ENCODE results near the gene AP5B1. TPM values are rescaled to one million over a fixed set of nuclear protein-coding genes. Genes with fewer than 3 reads are reported as not detected.

The AP5B1 gene
- polyA plus RNA-seq, 1 experiment, result 2.6 TPM

GRCh38 chr11:65785319-65786007 lies 4.7 kb upstream of the AP5B1 start:
- Histone ChIP-seq H3K27ac (ENCODE audit: low read depth, low read length) (no peak overlapping the region), H3K27me3 (ENCODE audit: control insufficient read depth, insufficient read depth, low read length) (peaks cover 61% of the 10 kb centered on the region), H3K9me3 (ENCODE audit: control insufficient read depth, insufficient read depth, low read length) (no peaks in the 10 kb centered on the region; the same call in 1 of the 2 replicates), H3K4me3 (ENCODE audit: low read depth, low read length) (no peak overlapping the region)
- CTCF ChIA-PET, result no interaction called here
- TF ChIP-seq CTCF (IDR thresholded peaks at IDR 0.05; ENCODE audit: low read depth, low read length), result no peak
- no peak for DNase-seq (ENCODE audit: low read depth, low spot score)
- POLR2A ChIA-PET, result interaction anchor here (0.6 kb wide), 1 partner anchor 62 kb away, joined by 3 read pairs; no protein-coding TSS in a partner anchor

- POLR2A ChIA-PET, result no interaction called here
- H3K4me3 ChIP-seq (ENCODE audit: low read depth, low read length), result no peak overlapping the region
- CTCF ChIA-PET, result interaction anchor here (0.9 to 1.7 kb wide), 4 partner anchors 12 to 72 kb away, joined by 3 to 4 read pairs (median 4); no protein-coding TSS in a partner anchor
- peaks cover 38% of the 10 kb centered on the region for H3K27me3 ChIP-seq (ENCODE audit: control insufficient read depth, insufficient read depth, low read length)
- H3K27ac ChIP-seq (ENCODE audit: low read depth, low read length), result no peak overlapping the region
- H3K9me3 ChIP-seq (ENCODE audit: control insufficient read depth, insufficient read depth, low read length), result peaks cover 4% of the 10 kb centered on the region; the same call in 1 of the 2 replicates
- no peak for TF ChIP-seq CTCF (IDR thresholded peaks at IDR 0.05; ENCODE audit: low read depth, low read length)
- DNase-seq (ENCODE audit: low read depth, low spot score), result no peak
Observed at GRCh38 chr11:65782816-65783228, 2.0 kb upstream of the AP5B1 start.

- H3K9me3 ChIP-seq (ENCODE audit: control insufficient read depth, insufficient read depth, low read length), result peaks cover 4% of the 10 kb centered on the region; the same call in 1 of the 2 replicates
- ChIA-PET POLR2A (no interaction called here), CTCF (interaction anchor here (1.1 to 4.0 kb wide), 3 partner anchors 12 to 35 kb away, joined by 3 to 29 read pairs (median 4); no protein-coding TSS in a partner anchor)
- peaks cover 34% of the 10 kb centered on the region for H3K27me3 ChIP-seq (ENCODE audit: control insufficient read depth, insufficient read depth, low read length)
- no peak for TF ChIP-seq CTCF (IDR thresholded peaks at IDR 0.05; ENCODE audit: low read depth, low read length)
- H3K27ac ChIP-seq (ENCODE audit: low read depth, low read length), result no peak overlapping the region
- DNase-seq (ENCODE audit: low read depth, low spot score), result no peak
- H3K4me3 ChIP-seq (ENCODE audit: low read depth, low read length), result no peak overlapping the region
Observed at GRCh38 chr11:65781962-65782815, 1.4 kb upstream of the AP5B1 start.

- ChIA-PET CTCF (interaction anchor here (1.3 to 4.0 kb wide), 6 partner anchors 11 to 70 kb away, joined by 3 to 29 read pairs (median 12); partner anchors contain the start of gene KAT5), POLR2A (interaction anchor here (1.8 kb wide), 1 partner anchor 69 kb away, joined by 6 read pairs; the partner anchor contains the start of gene KAT5)
- peaks cover 27% of the 10 kb centered on the region for H3K27me3 ChIP-seq (ENCODE audit: control insufficient read depth, insufficient read depth, low read length)
- TF ChIP-seq CTCF (IDR thresholded peaks at IDR 0.05; ENCODE audit: low read depth, low read length), result no peak
- H3K27ac ChIP-seq (ENCODE audit: low read depth, low read length), result no peak overlapping the region
- no peak for DNase-seq (ENCODE audit: low read depth, low spot score)
- H3K9me3 ChIP-seq (ENCODE audit: control insufficient read depth, insufficient read depth, low read length), result peaks cover 4% of the 10 kb centered on the region; the same call in 1 of the 2 replicates
- peak overlapping the region; percentile 57 for H3K4me3 ChIP-seq (ENCODE audit: low read depth, low read length)
Observed at GRCh38 chr11:65781152-65781961, 581 bp upstream of the AP5B1 start.

Data from AG04450 (cell line).